ENCODE data around the gene SNUPN. TPM values are rescaled to one million over a fixed set of nuclear protein-coding genes. Genes with fewer than 3 reads are reported as not detected.

Gene SNUPN
- total and polyA plus RNA-seq, 2 of the 8 experiments (the other 6 are each of a cell fraction or from before 2014, with no cell fraction given), result 13.3 to 28.2 TPM

DNA sequence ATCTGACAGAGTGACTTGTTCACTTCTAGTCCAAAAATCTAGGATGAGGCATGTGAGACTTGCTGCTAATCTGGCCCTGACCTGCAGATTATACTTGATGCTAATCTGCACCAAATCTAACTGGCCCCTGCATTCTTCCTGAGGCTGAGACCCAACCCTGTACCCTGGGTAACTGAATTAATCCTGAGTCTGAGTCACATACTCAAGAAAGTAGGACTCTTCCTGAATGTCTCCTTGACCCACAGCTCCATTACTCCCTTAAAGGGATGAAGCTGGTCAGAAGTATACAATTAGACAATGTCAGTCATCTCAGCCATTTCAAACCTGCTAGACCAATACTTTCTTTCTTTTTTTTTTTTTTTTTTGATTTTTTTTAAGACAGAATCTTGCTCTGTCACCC, 71.9 kb downstream of the SNUPN start:
- H3K9me3 ChIP-seq (ENCODE audit: insufficient read depth in 2 of 2, low read depth in 1 of 2, low read length in 1 of 2), result peaks cover 0 to 4% of the 10 kb centered on the region in 2 experiments; a peak in 1 of 4 replicates
- peaks cover 0 to 4% of the 10 kb centered on the region in 2 experiments for H4K20me1 ChIP-seq (replicated peaks in 1 of 2; ENCODE audit: control insufficient read depth in 1 of 2, insufficient read depth in 2 of 2, low read length in 2 of 2)
- H2BK15ac ChIP-seq (ENCODE audit: low read length), result no peak overlapping the region
- H4K91ac ChIP-seq (replicated peaks; ENCODE audit: insufficient read length, low read length), result no peak overlapping the region
- FAIRE-seq (no peak), DNase-seq (ENCODE audit: low read depth in 1 of 2, low spot score in 2 of 2) (no peak)
- H3K9ac ChIP-seq (replicated peaks in 1 of 4; ENCODE audit: extremely low read depth in 1 of 4, low read depth in 3 of 4, low read length in 3 of 4), result no peak overlapping the region
- H4K8ac ChIP-seq (ENCODE audit: extremely low read depth, insufficient read depth, low read length), result no peak overlapping the region
- no peak overlapping the region for H2BK20ac ChIP-seq (ENCODE audit: low read length)
- no peak overlapping the region for H4K5ac ChIP-seq (ENCODE audit: insufficient read length, low read depth, low read length)
- no peak overlapping the region for H3K23ac ChIP-seq (ENCODE audit: insufficient read length)
- no peak overlapping the region for H3K56ac ChIP-seq (replicated peaks; ENCODE audit: insufficient read length, low read depth, low read length)
- H3K27me3 ChIP-seq (replicated peaks in 1 of 4; ENCODE audit: control insufficient read depth in 3 of 4, extremely low read depth in 1 of 4, insufficient read depth in 3 of 4, low read length in 3 of 4), result no peaks in the 10 kb centered on the region
- ChIA-PET CTCF (ENCODE audit: partially characterized antibody) (interaction anchor here (1.3 kb wide), 1 partner anchor 24 kb away, joined by 4 read pairs; no protein-coding TSS in a partner anchor), POLR2A (ENCODE audit: partially characterized antibody) (interaction anchor here (1.3 kb wide), 1 partner anchor 8 kb away, joined by 3 read pairs; no protein-coding TSS in a partner anchor)
- peaks cover 0 to 3% (median 0%) of the 10 kb centered on the region in 4 experiments; a peak in 1 of 7 replicates for H3K4me1 ChIP-seq (replicated peaks in 1 of 4; ENCODE audit: control insufficient read depth in 3 of 4, insufficient read depth in 4 of 4, low read length in 3 of 4)
- H3K14ac ChIP-seq (ENCODE audit: insufficient read length), result no peak overlapping the region
- H2BK5ac ChIP-seq (ENCODE audit: low read depth, low read length), result no peak overlapping the region
- H2BK120ac ChIP-seq (replicated peaks; ENCODE audit: low read depth, low read length), result no peak overlapping the region
- H3K18ac ChIP-seq (ENCODE audit: extremely low read depth, low read length), result no peak overlapping the region
- no peaks in the 10 kb centered on the region; the same call in 1 of the 2 replicates for H3K23me2 ChIP-seq (ENCODE audit: low read depth, low read length)
- H2AK5ac ChIP-seq (ENCODE audit: low read depth, low read length), result no peak overlapping the region
- H3K4ac ChIP-seq (replicated peaks; ENCODE audit: insufficient read length, low read depth, low read length), result no peak overlapping the region
- 0 out of 2 replicates have a peak overlapping the region, but pooled peaks have one; percentile 6 for H3K27ac ChIP-seq (ENCODE audit: low read depth, low read length)
- H3K36me3 ChIP-seq (ENCODE audit: control insufficient read depth in 2 of 4, insufficient read depth in 4 of 4, low read length in 3 of 4), result no peaks in the 10 kb centered on the region
- peaks cover 9% of the 10 kb centered on the region for H3K79me1 ChIP-seq (ENCODE audit: low read depth, low read length)
- H3K4me2 ChIP-seq (ENCODE audit: insufficient read depth in 1 of 2, low read depth in 2 of 2, low read length in 2 of 2), result no peak overlapping the region
- H3K4me3 ChIP-seq (ENCODE audit: extremely low read depth in 1 of 4, insufficient read depth in 2 of 4, low read depth in 3 of 4, low read length in 4 of 4), result no peak overlapping the region
- peaks cover 0 to 68% of the 10 kb centered on the region in 2 experiments; a peak in 2 of 4 replicates for H3K79me2 ChIP-seq (ENCODE audit: control insufficient read depth in 1 of 2, insufficient read depth in 2 of 2, low read length in 2 of 2)
- H2AFZ ChIP-seq (ENCODE audit: low read length), result no peak overlapping the region
- H2BK12ac ChIP-seq (ENCODE audit: low read depth, low read length), result no peak overlapping the region
- TF ChIP-seq CBX8 (IDR thresholded peaks at IDR 0.05; ENCODE audit: borderline replicate concordance, low read depth, low read length) (no peak), GTF2F1 (IDR thresholded peaks at IDR 0.05; ENCODE audit: borderline replicate concordance, low read depth, low read length) (no peak), BRCA1 (IDR thresholded peaks at IDR 0.05; ENCODE audit: low read depth, low read length) (no peak), SRF (IDR thresholded peaks at IDR 0.05; ENCODE audit: low read depth, low read length) (no peak), SIN3A (conservative IDR thresholded peaks at IDR 0.05 in 1 of 2, IDR thresholded peaks at IDR 0.05 in 1 of 2; ENCODE audit: low read depth in 1 of 2, low read length in 2 of 2) (no peak), SP4 (IDR thresholded peaks at IDR 0.05; ENCODE audit: low read length) (no peak)
- TF ChIP-seq, protein P1, sequence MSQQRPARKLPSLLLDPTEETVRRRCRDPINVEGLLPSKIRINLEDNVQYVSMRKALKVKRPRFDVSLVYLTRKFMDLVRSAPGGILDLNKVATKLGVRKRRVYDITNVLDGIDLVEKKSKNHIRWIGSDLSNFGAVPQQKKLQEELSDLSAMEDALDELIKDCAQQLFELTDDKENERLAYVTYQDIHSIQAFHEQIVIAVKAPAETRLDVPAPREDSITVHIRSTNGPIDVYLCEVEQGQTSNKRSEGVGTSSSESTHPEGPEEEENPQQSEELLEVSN (IDR thresholded peaks at IDR 0.05), result no peak

Measured in H1 (cell line).